Measurements from ENCODE around the gene DHRSX.

DHRSX gene

GRCh38 chrX:2264179-2265030, 236.4 kb downstream of the DHRSX start:
- no peak for TF ChIP-seq CTCF (IDR thresholded peaks at IDR 0.05)
- Histone ChIP-seq H3K4me3 (ENCODE audit: low read depth in 1 of 2, low read length in 1 of 2) (no peak overlapping the region), H3K27me3 (no peaks in the 10 kb centered on the region), H3K4me1 (ENCODE audit: control insufficient read depth in 1 of 2, insufficient read depth in 1 of 2, low read depth in 1 of 2, low read length in 1 of 2) (no peaks in the 10 kb centered on the region), H3K9me3 (no peaks in the 10 kb centered on the region), H3K36me3 (peaks cover 30% of the 10 kb centered on the region), H3K27ac (no peak overlapping the region)

GRCh38 chrX:2263203-2263602, 237.6 kb downstream of the DHRSX start:
- Histone ChIP-seq H3K36me3 (peaks cover 30% of the 10 kb centered on the region), H3K27ac (no peak overlapping the region), H3K4me3 (ENCODE audit: low read depth in 1 of 2, low read length in 1 of 2) (no peak overlapping the region), H3K9me3 (no peaks in the 10 kb centered on the region), H3K27me3 (no peaks in the 10 kb centered on the region), H3K4me1 (ENCODE audit: control insufficient read depth in 1 of 2, insufficient read depth in 1 of 2, low read depth in 1 of 2, low read length in 1 of 2) (peaks cover 0 to 3% of the 10 kb centered on the region in 2 experiments)
- TF ChIP-seq CTCF (IDR thresholded peaks at IDR 0.05) = no peak

GRCh38 chrX:2262668-2263055, 238.1 kb downstream of the DHRSX start:
- no peaks in the 10 kb centered on the region for H3K27me3 ChIP-seq
- no peak overlapping the region for H3K27ac ChIP-seq
- H3K4me3 ChIP-seq (ENCODE audit: low read depth in 1 of 2, low read length in 1 of 2) = no peak overlapping the region
- TF ChIP-seq CTCF (IDR thresholded peaks at IDR 0.05) = no peak
- H3K9me3 ChIP-seq = no peaks in the 10 kb centered on the region
- peaks cover 0 to 7% of the 10 kb centered on the region in 2 experiments for H3K4me1 ChIP-seq (ENCODE audit: control insufficient read depth in 1 of 2, insufficient read depth in 1 of 2, low read depth in 1 of 2, low read length in 1 of 2)
- peaks cover 30% of the 10 kb centered on the region for H3K36me3 ChIP-seq

- Histone ChIP-seq H3K4me3 (ENCODE audit: low read depth in 1 of 2, low read length in 1 of 2) (no peak overlapping the region), H3K36me3 (peaks cover 30% of the 10 kb centered on the region), H3K27ac (no peak overlapping the region), H3K9me3 (no peaks in the 10 kb centered on the region), H3K4me1 (ENCODE audit: control insufficient read depth in 1 of 2, insufficient read depth in 1 of 2, low read depth in 1 of 2, low read length in 1 of 2) (peaks cover 0 to 7% of the 10 kb centered on the region in 2 experiments), H3K27me3 (no peaks in the 10 kb centered on the region)
- TF ChIP-seq CTCF (IDR thresholded peaks at IDR 0.05) = no peak
These were observed 238.7 kb downstream of the DHRSX start for GRCh38 chrX:2261831-2262667.

- no peaks in the 10 kb centered on the region for H3K9me3 ChIP-seq
- peaks cover 4 to 6% of the 10 kb centered on the region in 2 experiments for H3K4me1 ChIP-seq (ENCODE audit: control insufficient read depth in 1 of 2, insufficient read depth in 1 of 2, low read depth in 1 of 2, low read length in 1 of 2)
- TF ChIP-seq CTCF (IDR thresholded peaks at IDR 0.05) = no peak
- no peak overlapping the region for H3K27ac ChIP-seq
- no peaks in the 10 kb centered on the region for H3K36me3 ChIP-seq
- no peak overlapping the region for H3K4me3 ChIP-seq (ENCODE audit: low read depth in 1 of 2, low read length in 1 of 2)
- H3K27me3 ChIP-seq = no peaks in the 10 kb centered on the region
These were observed 248.3 kb downstream of the DHRSX start for GRCh38 chrX:2252331-2253065.
